Caki2 (cell line): ENCODE measurements around the gene POM121C. TPM values are rescaled to one million over a fixed set of nuclear protein-coding genes. Genes with fewer than 3 reads are reported as not detected.
"Not testable (repeated sequence)": the region's sequence is repeated elsewhere in the genome, so short reads cannot be mapped to it uniquely, and the experiment has no call there.

ENCODE experiments used
- DNase-seq: peaks from one replicate; pipeline ENCODE4 v3.0.0-alpha.2; 2015; ENCODE audit warnings: low read depth
- in situ Hi-C: cut with HindIII; loops from 2 replicates; pipeline ENCODE4 v1.10.0; 2016; ENCODE audit warnings: low sequenced_read_pairs, low pct_unique_long_range_greater_than_20kb, mixed read lengths
- total RNA-seq: library from RNA; depleted of rRNA; stranded (reverse); fragments of >200 nt; shearing (Covaris generic); gene quantifications from 2 replicates; pipeline ENCODE4 v1.2.3, GENCODE V29; 2014; ENCODE audit warnings: low replicate concordance

POM121C gene
- total RNA-seq, 1 experiment from 2014 or later, result 7.5 TPM

DNA sequence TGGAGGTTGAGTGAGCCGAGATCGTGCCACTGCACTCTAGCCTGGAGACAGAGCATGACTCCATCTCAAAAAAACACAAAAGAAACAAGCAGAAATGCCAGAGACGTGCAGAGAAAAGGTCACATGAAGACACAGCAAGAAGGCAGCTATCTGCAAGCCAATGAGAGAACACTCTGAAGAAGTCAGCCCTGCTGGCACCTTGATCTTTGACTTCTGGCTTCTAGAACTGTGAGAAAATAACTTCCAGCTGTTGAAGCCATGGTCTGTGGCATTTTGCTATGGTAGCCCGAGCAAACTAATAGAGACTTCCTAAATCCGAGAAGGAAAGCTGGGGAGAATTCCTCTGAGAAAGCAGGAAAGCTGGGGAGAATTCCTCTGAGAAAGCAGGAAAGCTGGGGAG, 36.2 kb downstream of the POM121C start:
- in situ Hi-C loops, result not testable (repeated sequence)

DNA sequence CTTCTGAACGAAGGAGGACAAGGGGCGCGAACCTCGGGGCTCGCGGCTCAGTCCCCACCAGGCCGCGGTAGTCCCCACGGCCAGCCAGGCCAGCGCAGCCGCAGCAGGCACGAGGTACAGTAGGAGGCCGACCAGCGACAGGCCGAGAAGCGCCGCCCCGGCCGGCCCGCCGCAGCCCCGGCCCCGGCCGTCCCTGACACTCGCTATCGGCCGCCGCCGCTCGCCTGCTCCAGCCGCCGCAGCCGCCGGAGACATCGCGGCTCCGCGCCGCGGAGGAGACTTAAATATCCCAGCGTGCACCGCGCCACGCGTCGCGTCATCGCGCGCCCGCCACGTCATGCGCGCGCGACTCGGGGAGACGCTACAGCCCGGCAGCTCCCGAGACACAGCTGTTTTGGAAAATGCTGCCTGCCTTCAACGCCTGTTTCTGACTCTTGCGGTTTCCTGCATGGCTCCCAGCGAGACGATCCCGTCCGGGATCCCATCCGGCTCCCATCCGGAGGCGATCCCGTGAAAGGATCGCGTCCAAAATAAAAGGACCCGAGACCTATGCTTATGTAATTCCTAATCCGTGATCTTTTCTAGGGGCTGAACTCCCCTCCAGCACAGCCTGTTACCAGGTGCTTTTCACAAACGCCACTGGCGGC, 43.5 kb downstream of the POM121C start:
- DNase-seq, result peak; percentile 24
- in situ Hi-C loops, result not testable (repeated sequence)

More for the DNA sequence above, 36.2 kb downstream of the POM121C start:
- DNase-seq, result not testable (repeated sequence)

DNA sequence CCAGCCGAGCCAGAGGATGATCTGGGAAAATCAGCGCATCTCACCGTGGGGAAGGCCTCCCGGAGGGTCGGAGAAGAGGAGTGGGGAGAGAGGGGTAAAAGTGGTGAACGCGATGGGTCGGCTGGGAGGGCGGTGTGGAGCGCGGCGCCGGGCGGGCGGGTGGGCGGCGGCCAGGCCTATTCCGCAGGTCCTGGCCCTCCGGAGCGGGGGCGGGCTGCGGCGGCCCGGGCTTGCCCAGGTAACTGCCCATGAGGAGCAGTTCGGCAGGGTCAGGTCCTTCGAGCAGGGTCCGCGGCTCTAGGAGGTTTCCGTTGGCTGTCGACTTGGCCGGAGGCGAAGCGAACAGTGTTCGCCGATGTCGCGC, 44.0 kb downstream of the POM121C start:
- DNase-seq, in situ Hi-C loops: not testable (repeated sequence)

DNA sequence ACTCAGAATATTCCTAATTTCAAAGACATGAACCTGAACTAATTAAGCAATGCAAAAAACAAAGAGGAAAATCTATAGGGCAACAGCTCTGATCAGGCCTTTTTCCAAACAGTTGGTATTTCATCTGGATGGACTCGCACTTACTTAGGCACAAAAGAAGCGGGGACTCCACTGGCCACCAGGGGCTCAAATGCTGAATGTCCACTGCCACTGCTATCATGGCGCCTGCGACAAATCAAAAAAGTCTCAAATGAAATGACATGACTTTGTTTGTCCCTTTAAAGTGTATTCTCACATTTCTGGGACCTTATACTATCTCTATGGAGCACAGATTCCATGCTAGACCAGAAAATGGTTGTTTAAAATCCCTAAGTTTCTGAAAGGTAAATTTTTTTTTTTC, 47.1 kb downstream of the POM121C start:
- DNase-seq, in situ Hi-C loops: not testable (repeated sequence)

DNA sequence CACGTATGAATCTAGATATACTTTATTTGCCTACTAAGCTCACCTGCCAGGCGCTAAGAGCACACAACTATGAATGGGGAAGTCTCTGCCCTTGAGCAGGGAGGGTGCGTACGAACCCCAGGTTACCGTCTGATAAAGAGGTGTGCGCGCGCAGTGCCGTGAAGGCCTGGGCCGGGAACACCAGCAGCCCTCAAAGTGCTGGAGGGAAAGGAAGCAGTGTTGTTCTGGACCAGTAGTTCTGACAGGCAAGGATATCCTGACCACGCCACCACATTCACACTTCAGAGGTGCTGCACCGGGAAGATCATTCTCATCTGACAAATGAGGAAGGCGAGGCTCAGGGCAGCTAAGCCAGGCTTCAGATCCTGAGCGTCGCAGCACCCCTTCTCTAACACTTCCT, 62.6 kb downstream of the POM121C start:
- in situ Hi-C loops, DNase-seq: not testable (repeated sequence)

DNA sequence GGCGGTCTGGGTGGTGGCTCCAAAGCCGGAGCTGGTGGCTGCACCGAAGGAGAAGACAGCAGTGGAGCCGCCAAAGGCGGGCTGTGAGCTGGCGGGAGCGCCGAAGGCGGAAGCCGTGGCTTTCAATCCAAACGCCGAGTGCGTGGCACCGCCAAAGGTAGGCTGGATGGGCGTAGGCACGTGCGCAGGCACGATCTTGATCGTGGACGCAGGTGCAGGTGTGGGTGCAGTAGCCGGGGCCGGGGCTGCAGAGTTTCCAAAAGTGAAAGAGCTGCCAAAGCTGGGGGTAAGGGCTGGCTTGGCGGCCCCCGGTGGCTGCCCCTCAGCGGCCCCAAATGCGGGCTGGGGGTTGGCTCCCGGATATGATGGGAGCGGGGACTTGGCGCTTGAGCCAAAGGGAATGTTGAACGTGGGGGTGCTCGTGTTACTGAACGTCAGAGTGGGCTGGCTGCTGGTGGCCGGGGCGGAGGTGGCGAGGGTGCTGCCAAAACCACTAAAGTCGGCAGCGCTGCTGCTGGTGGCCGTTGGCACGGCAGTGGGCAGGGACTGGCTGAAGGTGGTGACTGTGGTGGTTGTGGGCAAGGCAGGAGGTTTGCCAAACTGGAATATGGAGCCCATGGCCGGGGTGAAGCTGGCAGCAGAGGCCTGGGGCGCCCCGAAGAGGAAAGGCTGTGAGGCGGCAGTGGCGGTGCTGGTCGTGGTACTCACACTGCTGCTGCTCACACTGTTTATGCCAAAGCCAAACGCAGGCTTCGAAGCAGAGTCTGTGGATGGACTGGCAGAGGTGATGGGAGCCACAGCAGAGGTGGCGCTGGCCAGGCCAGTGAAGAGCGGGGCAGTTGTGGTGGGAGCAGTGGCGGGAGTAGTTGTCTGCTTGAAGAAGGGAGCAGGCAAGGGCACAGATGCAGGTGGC, 64.0 kb downstream of the POM121C start:
- in situ Hi-C loops, DNase-seq: not testable (repeated sequence)

DNA sequence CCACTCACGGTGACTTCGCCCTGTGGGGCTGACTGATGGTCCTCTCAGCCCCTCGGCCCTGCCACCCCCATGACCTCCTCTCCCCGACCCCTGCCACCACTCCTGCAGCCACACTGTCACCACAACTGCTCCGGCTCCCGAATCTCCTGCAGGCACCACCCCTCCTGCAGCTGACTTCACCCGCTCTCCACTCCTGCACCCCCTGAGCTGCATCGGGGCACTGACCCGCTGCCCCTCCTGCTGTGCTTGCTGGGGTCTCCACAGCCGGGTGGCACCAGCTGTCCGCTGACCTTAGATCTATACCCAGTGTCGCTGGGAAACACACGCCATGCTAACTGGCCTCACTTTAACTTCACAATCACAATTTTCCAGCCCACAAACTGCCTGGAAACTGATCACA, 65.9 kb downstream of the POM121C start:
- in situ Hi-C loops, DNase-seq: not testable (repeated sequence)

DNA sequence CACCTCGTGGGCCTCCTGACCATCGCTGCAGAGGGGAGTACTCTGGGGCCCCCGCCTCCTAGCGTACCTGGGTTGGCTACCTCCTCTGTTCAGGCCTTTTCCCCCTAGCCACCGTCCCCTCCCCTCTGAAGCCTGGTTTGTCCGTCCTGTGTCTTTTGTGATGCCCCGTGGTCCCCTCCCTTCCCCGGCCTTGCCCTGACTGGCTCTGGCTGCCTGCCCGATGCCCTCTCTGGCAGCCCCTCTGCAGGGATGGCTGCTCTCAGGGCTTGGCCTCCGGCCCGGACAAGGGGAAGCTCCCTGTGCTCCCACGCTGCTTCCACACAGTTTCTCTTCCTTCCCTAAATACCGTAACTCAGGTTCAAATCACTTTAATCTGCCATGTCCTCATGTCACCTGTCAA, 66.4 kb downstream of the POM121C start:
- DNase-seq, in situ Hi-C loops: not testable (repeated sequence)

DNA sequence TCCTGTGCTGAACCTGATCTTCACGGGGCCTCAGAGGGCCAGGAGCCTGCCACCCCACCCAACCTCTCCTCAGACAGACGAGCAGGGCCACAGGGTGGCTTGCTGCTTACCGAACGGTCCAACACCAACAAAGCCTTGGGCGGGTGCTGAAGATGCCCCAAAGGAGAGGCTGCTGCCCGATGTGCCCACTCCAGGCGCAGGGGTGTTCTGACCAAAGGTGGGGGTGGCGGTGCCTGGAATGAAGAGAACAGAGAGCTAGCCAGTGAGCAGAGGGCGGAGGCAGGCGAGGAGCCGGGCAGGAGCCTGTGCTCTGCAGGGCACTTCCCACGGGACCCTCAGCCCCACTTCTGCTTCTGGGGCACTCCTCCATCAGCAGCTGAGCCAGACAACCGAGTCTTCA, 66.9 kb downstream of the POM121C start:
- in situ Hi-C loops, DNase-seq: not testable (repeated sequence)

DNA sequence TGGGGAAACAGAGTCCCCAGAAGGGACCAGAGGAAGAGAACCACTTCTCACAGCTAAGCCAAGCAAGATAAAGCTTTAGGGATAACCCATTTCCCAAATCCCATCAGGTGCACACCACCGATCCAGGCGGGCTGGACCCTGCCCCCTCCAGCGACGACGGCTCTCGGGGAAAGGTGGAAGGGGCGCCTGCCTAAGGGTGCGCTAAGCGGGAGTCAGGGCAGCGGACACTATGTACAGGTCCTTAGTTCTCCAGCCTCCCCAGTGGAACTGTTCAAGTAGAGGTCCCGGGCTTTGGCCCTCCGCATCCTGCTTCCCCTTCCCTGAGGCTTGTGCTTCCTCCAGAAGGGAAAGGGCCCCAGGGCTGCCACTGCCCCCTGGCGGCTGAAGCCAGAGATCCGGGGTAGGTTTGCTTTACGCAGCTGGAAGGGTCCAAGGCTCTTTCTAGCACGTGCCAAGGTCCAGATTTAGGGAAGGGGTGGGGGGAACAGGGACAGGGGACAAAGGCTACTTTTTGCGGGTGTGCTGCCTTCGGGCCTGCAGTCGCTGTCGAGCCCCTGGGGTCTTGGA, 67.7 kb downstream of the POM121C start:
- in situ Hi-C loops, DNase-seq: not testable (repeated sequence)

DNA sequence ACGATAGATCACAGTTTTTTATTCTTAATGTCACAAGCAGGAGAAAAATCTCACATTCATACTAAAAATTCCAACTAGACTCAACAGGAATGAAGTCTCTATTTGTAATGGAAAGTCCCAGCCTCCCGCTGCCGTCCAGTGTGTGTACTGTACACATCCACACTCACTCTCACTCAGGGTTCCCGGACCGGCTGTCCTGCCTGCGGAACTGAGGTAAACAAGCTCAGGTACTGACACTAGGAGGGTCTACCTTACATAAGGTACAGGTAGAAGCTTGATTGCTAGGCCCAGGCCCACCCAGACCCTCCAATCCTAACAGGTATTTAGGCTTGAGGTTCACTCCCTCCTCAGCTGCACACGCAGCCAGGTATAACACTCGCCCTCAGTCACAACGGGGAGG, 69.3 kb downstream of the POM121C start:
- DNase-seq, in situ Hi-C loops: not testable (repeated sequence)

DNA sequence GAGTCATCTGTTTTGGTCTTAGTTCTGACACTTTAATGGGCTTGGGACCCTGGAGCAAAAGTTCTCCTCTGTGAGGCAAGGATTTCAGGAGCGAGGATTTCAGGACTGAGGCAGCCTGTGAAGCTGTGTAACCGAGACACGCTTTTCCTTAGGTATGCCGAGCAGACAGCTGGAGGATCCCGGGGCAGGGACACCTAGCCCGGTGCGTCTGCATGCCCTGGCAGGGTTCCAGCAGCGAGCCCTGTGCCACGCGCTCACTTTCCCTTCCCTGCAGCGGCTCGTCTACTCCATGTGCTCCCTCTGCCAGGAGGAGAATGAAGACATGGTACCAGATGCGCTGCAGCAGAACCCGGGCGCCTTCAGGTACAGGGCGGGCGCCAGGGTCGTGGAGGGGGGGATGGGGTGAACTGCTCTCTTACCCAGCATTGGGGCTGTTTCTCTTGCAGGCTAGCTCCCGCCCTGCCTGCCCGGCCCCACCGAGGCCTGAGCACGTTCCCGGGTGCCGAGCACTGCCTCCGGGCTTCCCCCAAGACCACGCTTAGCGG, 70.2 kb downstream of the POM121C start:
- in situ Hi-C loops, DNase-seq: not testable (repeated sequence)

DNA sequence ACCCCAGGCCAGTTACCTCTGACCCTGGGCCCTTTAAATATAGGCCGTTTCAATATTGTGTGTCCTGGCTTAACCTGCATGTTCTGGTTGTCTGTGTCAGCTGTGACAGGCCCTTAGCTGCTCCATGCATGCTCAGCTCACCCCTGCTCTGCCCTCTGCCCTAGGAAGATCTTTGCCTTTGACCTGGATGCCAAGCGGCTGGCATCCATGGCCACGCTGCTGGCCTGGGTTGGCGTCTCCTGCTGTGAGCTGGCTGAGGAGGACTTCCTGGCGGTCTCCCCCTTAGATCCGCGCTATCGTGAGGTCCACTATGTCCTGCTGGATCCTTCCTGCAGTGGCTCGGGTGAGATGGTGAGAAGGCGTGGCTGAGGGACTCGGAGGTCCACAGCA, 70.7 kb downstream of the POM121C start:
- DNase-seq, in situ Hi-C loops: not testable (repeated sequence)

DNA sequence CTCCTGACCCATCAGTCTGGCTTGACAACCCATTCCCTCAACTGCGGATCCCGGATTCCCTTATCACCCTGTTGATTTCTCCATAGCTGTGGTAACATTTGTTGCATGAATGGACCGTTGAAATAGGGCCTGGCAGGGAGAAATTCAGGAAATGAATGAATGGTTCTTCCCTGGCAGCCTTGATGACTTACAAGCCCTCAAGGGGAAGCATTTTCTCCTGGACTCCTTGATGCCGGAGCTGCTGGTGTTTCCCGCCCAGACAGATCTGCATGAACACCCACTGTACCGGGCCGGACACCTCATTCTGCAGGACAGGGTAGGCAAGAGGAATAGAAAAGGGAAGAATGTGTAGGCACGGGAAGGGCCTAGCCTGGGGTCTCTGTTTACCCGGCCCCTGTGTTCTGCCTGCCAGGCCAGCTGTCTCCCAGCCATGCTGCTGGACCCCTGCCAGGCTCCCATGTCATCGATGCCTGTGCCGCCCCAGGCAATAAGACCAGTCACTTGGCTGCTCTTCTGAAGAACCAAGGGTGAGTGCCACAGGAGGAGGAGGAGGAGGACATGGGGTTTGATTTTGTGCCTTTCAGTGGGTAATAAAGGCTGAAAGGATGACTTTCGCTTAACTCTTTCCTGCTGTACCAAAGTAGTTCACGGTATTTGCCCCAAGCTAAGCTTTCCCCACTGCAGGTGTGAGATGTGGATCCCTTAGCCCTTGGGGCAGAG, 71.2 kb downstream of the POM121C start:
- in situ Hi-C loops, result not testable (repeated sequence)
- peak; percentile 27 for DNase-seq

DNA sequence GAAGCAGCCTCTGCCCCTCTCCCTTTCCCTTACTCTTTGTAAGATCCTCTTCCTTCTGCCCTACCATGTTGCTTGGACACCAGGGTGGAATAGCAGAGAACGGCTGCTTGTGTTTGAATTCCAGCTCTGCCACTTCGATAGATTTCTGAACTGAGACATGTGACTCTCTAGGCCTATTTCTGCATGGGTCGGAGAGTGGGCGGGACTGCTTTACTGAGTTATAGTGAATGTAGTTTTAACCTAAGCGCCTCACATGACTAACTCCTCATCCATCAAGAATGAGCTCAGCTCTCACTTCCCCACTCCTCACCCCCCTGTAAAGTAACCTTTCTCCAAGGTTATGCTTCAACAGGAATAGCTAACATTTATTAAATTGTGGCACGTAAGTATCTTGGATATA, 71.9 kb downstream of the POM121C start:
- in situ Hi-C loops, DNase-seq: not testable (repeated sequence)

DNA sequence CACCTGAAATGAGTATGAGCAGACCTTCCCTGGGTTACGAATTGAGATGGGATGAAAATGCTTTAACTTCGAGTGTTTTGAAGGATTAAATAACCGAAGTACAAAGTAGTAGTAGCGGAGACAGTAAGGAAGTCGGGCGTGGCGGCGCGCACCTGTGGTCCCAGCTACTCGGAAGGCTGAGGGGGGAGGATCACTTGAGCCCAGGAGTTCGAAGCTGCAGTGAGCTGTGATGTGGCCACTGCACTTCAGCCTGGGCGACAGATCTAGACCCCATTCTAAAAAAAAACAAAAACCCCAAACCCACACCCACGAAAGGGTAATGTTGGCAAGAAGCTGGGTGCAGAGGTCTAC, 75.3 kb downstream of the POM121C start:
- DNase-seq, in situ Hi-C loops: not testable (repeated sequence)

DNA sequence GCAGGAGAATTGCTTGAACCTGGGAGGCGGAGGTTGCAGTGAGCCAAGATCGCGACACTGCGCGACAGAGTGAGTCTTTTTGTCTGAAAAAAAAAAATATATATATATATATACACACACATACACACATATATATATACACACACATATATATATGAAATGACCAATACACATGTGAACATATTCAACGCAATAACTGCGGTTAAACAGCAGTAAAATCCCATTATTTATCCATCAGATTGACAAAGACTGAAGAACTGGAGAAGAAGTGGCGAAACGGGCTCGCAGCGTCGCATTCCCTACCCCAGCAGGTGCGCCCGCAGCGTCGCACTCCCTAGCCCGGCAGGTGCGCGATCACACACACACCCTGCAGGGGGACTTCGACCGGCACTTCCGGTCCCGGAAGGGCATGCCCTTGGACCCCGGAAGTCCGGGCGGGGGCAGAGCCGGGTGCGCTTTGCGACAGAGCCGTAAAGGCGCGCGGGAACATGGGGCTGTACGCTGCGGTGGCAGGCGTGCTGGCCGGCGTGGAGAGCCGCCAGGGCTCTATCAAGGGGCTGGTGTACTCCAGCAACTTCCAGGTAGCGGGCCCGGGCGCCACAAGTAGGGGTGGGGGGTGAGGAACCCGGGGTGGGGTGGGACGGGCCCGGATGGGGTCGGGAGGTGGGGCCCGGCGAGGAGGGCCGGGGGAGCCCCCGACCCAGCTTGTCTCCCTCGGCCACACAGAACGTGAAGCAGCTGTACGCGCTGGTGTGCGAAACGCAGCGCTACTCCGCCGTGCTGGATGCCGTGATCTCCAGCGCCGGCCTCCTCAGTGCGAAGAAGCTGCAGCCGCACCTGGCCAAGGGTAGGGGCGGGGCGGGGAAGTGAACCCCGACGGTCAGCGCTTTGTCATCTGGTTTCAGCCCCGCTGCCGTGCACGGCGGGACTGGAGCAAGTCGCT, 75.9 kb downstream of the POM121C start:
- DNase-seq, in situ Hi-C loops: not testable (repeated sequence)
